H1 (cell line): ENCODE data around the gene INPP5B. TPM values are rescaled to one million over a fixed set of nuclear protein-coding genes. Genes with fewer than 3 reads are reported as not detected.

ENCODE experiments used
- CTCF ChIA-PET: fragments of 300-600 bp; sonication (Branson Sonifier 250); formaldehyde crosslinking; loops from one replicate; lab custom pipeline; 2021; ENCODE audit not compliant: partially characterized antibody; lab: Charles Lee
- POLR2A ChIA-PET: fragments of 300-600 bp; sonication (Branson Sonifier 250); formaldehyde crosslinking; loops from one replicate; lab custom pipeline; 2021; ENCODE audit warnings: inconsistent platforms; ENCODE audit not compliant: partially characterized antibody; lab: Charles Lee
- DNase-seq, 2 experiments: peaks; one replicate each; pipeline versions ENCODE4 v3.0.0 to v3.0.0-alpha.2; 2010 to 2022; ENCODE audit warnings: low spot score in 2 of 2, low read depth in 1 of 2, mixed read lengths in 1 of 2
- FAIRE-seq: peaks from 2 replicates; lab custom pipeline; 2011; peaks lifted over from hg19 to GRCh38; lab: Jason Lieb, UNC
- H2AFZ ChIP-seq: 2 replicates; pipeline ENCODE4 v1.8.1; 2012; ENCODE audit warnings: low read length, inconsistent platforms
- H2AK5ac ChIP-seq: 2 replicates; pipeline ENCODE4 v1.6.1; 2013; ENCODE audit warnings: low read depth, low read length
- H2BK120ac ChIP-seq: replicated peaks from 2 replicates; pipeline ENCODE3; 2013; ENCODE audit warnings: low read depth, low read length, inconsistent platforms
- H2BK12ac ChIP-seq: 2 replicates; pipeline ENCODE4 v1.6.1; 2013; ENCODE audit warnings: low read depth, low read length
- H2BK15ac ChIP-seq: 2 replicates; pipeline ENCODE4 v1.6.1; 2013; ENCODE audit warnings: low read length
- H2BK20ac ChIP-seq: 2 replicates; pipeline ENCODE4 v1.6.1; 2013; ENCODE audit warnings: low read length
- H2BK5ac ChIP-seq: 2 replicates; pipeline ENCODE4 v1.6.1; 2013; ENCODE audit warnings: low read depth, low read length
- H3K14ac ChIP-seq: 2 replicates; pipeline ENCODE4 v1.6.1; 2013; ENCODE audit warnings: inconsistent platforms; ENCODE audit not compliant: insufficient read length
- H3K18ac ChIP-seq: 2 replicates; pipeline ENCODE4 v1.6.1; 2013; ENCODE audit warnings: low read length; ENCODE audit errors: extremely low read depth
- H3K23ac ChIP-seq: 2 replicates; pipeline ENCODE4 v1.6.1; 2013; ENCODE audit warnings: inconsistent platforms; ENCODE audit not compliant: insufficient read length
- H3K23me2 ChIP-seq: 2 replicates; pipeline ENCODE4 v1.6.1; 2013; ENCODE audit warnings: low read depth, low read length
- H3K27ac ChIP-seq: 2 replicates; pipeline ENCODE4 v1.6.1; 2011; ENCODE audit warnings: low read depth, low read length, inconsistent platforms
- H3K27me3 ChIP-seq, 4 experiments: replicated peaks in 1 of 4; 1 replicate in 1 of 4; 2 replicates in 3 of 4; pipeline versions ENCODE4 v1.6.1 to v1.8.1; 2011 to 2013; ENCODE audit warnings: low read length in 3 of 4, mild to moderate bottlenecking in 3 of 4, inconsistent platforms in 2 of 4, mixed read lengths in 2 of 4, moderate library complexity in 1 of 4; ENCODE audit not compliant: control insufficient read depth in 3 of 4, insufficient read depth in 3 of 4; ENCODE audit errors: extremely low read depth in 1 of 4
- H3K36me3 ChIP-seq, 4 experiments: 2 replicates each; pipeline versions ENCODE4 v1.6.1 to v1.8.1; 2011 to 2013; ENCODE audit warnings: mild to moderate bottlenecking in 4 of 4, low read length in 3 of 4, moderate library complexity in 2 of 4, control low read depth in 1 of 4, inconsistent platforms in 1 of 4; ENCODE audit not compliant: insufficient read depth in 4 of 4, control insufficient read depth in 2 of 4
- H3K4ac ChIP-seq: replicated peaks from 2 replicates; pipeline ENCODE3; 2013; ENCODE audit warnings: low read length, low read depth, mixed read lengths, inconsistent platforms; ENCODE audit not compliant: insufficient read length
- H3K4me1 ChIP-seq, 4 experiments: replicated peaks in 1 of 4; 1 replicate in 1 of 4; 2 replicates in 3 of 4; pipeline versions ENCODE4 v1.6.1 to v1.8.1; 2011 to 2013; ENCODE audit warnings: low read length in 3 of 4, inconsistent platforms in 2 of 4, mixed read lengths in 1 of 4; ENCODE audit not compliant: insufficient read depth in 4 of 4, control insufficient read depth in 3 of 4
- H3K4me2 ChIP-seq, 2 experiments: 2 replicates each; pipeline versions ENCODE4 v1.6.1 to v1.8.1; 2011 to 2013; ENCODE audit warnings: low read depth in 2 of 2, low read length in 2 of 2, control low read depth in 1 of 2, inconsistent platforms in 1 of 2, mild to moderate bottlenecking in 1 of 2; ENCODE audit not compliant: insufficient read depth in 1 of 2
- H3K4me3 ChIP-seq, 4 experiments: fragments of 200-600, 300-600 bp in 1 of 4; sonication (generic), shearing (Covaris generic), sonication (Bioruptor Twin) in 1 of 4; 2 replicates each; pipeline versions ENCODE4 v1.5.1 to v1.8.1; 2011 to 2016; ENCODE audit warnings: low read length in 4 of 4, low read depth in 3 of 4, control low read depth in 2 of 4, inconsistent platforms in 2 of 4, mild to moderate bottlenecking in 2 of 4, mixed read lengths in 1 of 4, moderate library complexity in 1 of 4; ENCODE audit not compliant: insufficient read depth in 2 of 4; ENCODE audit errors: extremely low read depth in 1 of 4
- H3K56ac ChIP-seq: replicated peaks from 2 replicates; pipeline ENCODE3; 2013; ENCODE audit warnings: low read depth, mild to moderate bottlenecking, mixed read lengths, low read length, inconsistent platforms; ENCODE audit not compliant: insufficient read length
- H3K79me1 ChIP-seq: 2 replicates; pipeline ENCODE4 v1.6.1; 2013; ENCODE audit warnings: low read depth, low read length, control low read depth
- H3K79me2 ChIP-seq, 2 experiments: 2 replicates each; pipeline versions ENCODE4 v1.6.1 to v1.8.1; 2012 to 2013; ENCODE audit warnings: low read length in 2 of 2, mild to moderate bottlenecking in 2 of 2, inconsistent platforms in 1 of 2; ENCODE audit not compliant: insufficient read depth in 2 of 2, control insufficient read depth in 1 of 2
- H3K9ac ChIP-seq, 4 experiments: replicated peaks in 1 of 4; 1 replicate in 1 of 4; 2 replicates in 3 of 4; pipeline versions ENCODE4 v1.6.1 to v1.8.1; 2011 to 2013; ENCODE audit warnings: low read depth in 3 of 4, low read length in 3 of 4, control low read depth in 2 of 4, mild to moderate bottlenecking in 2 of 4, moderate library complexity in 2 of 4, inconsistent platforms in 1 of 4; ENCODE audit errors: extremely low read depth in 1 of 4
- H3K9me3 ChIP-seq, 2 experiments: 2 replicates each; pipeline versions ENCODE4 v1.6.1 to v1.8.1; 2012 to 2013; ENCODE audit warnings: mild to moderate bottlenecking in 2 of 2, moderate library complexity in 2 of 2, control low read depth in 1 of 2, inconsistent platforms in 1 of 2, low read depth in 1 of 2, low read length in 1 of 2, mixed read lengths in 1 of 2; ENCODE audit not compliant: insufficient read depth in 2 of 2
- H4K20me1 ChIP-seq, 2 experiments: replicated peaks in 1 of 2; 2 replicates each; pipeline versions ENCODE3 to v1.8.1; 2011 to 2013; ENCODE audit warnings: inconsistent platforms in 2 of 2, low read length in 2 of 2, mild to moderate bottlenecking in 1 of 2; ENCODE audit not compliant: insufficient read depth in 2 of 2, control insufficient read depth in 1 of 2
- H4K5ac ChIP-seq: 2 replicates; pipeline ENCODE4 v1.6.1; 2013; ENCODE audit warnings: low read length, low read depth, mixed read lengths, inconsistent platforms; ENCODE audit not compliant: insufficient read length
- H4K8ac ChIP-seq: 2 replicates; pipeline ENCODE4 v1.8.0; 2013; ENCODE audit warnings: mild to moderate bottlenecking, moderate library complexity, low read length, inconsistent platforms; ENCODE audit not compliant: insufficient read depth; ENCODE audit errors: extremely low read depth
- H4K91ac ChIP-seq: replicated peaks from 2 replicates; pipeline ENCODE3; 2013; ENCODE audit warnings: low read length, mixed read lengths, inconsistent platforms; ENCODE audit not compliant: insufficient read length
- EGR1 ChIP-seq: IDR thresholded peaks from 2 replicates; pipeline ENCODE4 v1.6.1; 2011; ENCODE audit warnings: low read depth, low read length, borderline replicate concordance
- EP300 ChIP-seq, 2 experiments: IDR thresholded peaks; 1 replicate in 1 of 2; 2 replicates in 1 of 2; pipeline ENCODE4 v1.6.1; 2011 to 2012; ENCODE audit warnings: low read depth in 2 of 2, low read length in 2 of 2, mild to moderate bottlenecking in 2 of 2, borderline replicate concordance in 1 of 2, inconsistent platforms in 1 of 2, moderate library complexity in 1 of 2
- HDAC6 ChIP-seq: IDR thresholded peaks from one replicate; pipeline ENCODE4 v1.7.1; 2012; ENCODE audit warnings: low read depth, mild to moderate bottlenecking, inconsistent platforms, low read length, moderate library complexity
- JUND ChIP-seq: IDR thresholded peaks from 2 replicates; pipeline ENCODE4 v1.6.1; 2011; ENCODE audit warnings: mild to moderate bottlenecking, improper control_type of control experiment, low read length
- RXRA ChIP-seq: IDR thresholded peaks from 2 replicates; pipeline ENCODE4 v1.6.1; 2011; ENCODE audit warnings: low read depth, mild to moderate bottlenecking, low read length, moderate library complexity; ENCODE audit not compliant: insufficient read depth
- WGBS, 2 experiments: shearing (Covaris generic) in 1 of 2; methylation state at CpG; one replicate each; pipeline versions ENCODE4 v1.1.6 to v1.1.7; 2013 to 2015; ENCODE audit warnings: low lambda C conversion rate in 2 of 2, mixed read lengths in 2 of 2, inconsistent platforms in 1 of 2, low coverage in 1 of 2, missing lambda C conversion rate in 1 of 2; ENCODE audit not compliant: insufficient replicate concordance in 2 of 2, insufficient coverage in 1 of 2, insufficient read length in 1 of 2; ENCODE audit errors: extremely low coverage in 1 of 2, missing lambda C conversion rate in 1 of 2; 5-methylcytosine and 5-hydroxymethylcytosine counted together
- polyA plus RNA-seq, 7 experiments: library from polyadenylated mRNA; depleted of rRNA in 3 of 7; stranded (reverse) in 5 of 7; unstranded in 2 of 7; fragments of >200 nt in 5 of 7; fragments of 200-250 nt in 2 of 7; gene quantifications; 1 replicate in 5 of 7; 2 replicates in 1 of 7; 4 replicates in 1 of 7; pipeline versions ENCODE4 v1.2.1 to v1.2.3, GENCODE V29; 2011 to 2013; ENCODE audit warnings: missing spikeins in 2 of 7, mixed read lengths in 2 of 7
- total RNA-seq: library from RNA; stranded (reverse); fragmentation: NEBNext Ultra II Directional; extraction: Animal tissue kit (Norgen Biotek cat#: 25700); gene quantifications from 2 replicates; pipeline ENCODE4 v1.2.1, GENCODE V29; 2021

Gene INPP5B
- total and polyA plus RNA-seq, 2 of the 8 experiments (the other 6 are each of a cell fraction or from before 2014, with no cell fraction given) = 14.0 to 23.7 TPM

DNA sequence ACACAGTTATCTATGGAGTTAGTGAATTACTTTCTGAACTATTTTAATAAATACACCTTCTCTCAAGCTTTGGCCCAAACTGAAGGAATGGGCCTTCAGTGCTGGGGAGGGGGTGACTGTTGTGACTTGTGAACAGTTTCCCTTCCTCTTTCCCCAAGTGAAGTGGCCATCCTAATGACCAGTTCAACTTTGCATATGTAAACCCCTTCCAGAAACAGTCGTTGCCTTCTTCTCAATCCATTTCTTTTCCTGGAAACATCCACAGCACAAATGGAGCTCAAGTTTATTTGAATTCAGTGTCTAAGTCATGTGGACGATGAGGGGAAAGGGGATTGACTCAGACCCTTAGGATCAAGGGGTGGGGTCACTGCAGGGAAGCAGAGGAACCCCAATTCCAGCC, 1.3 kb upstream of the INPP5B start:
- ChIA-PET CTCF (interaction anchor here (1.5 to 6.0 kb wide), 5 partner anchors 10 to 88 kb away, joined by 5 to 47 read pairs (median 8); partner anchors contain the start of genes MTF1 and SF3A3), POLR2A (interaction anchor here (1.4 to 4.8 kb wide), 5 partner anchors 10 to 89 kb away, joined by 3 to 19 read pairs (median 9); partner anchors contain the start of gene MTF1)

More for the DNA sequence above, 1.3 kb upstream of the INPP5B start:
- Histone ChIP-seq H3K4me2 (no peak overlapping the region), H4K20me1 (no peaks in the 10 kb centered on the region), H3K56ac (no peak overlapping the region), H4K91ac (no peak overlapping the region), H3K27me3 (no peaks in the 10 kb centered on the region), H2BK12ac (no peak overlapping the region), H3K18ac (no peak overlapping the region), H2BK15ac (no peak overlapping the region), H3K9me3 (no peaks in the 10 kb centered on the region), H3K23ac (no peak overlapping the region), H4K8ac (no peak overlapping the region), H2BK120ac (no peak overlapping the region), H3K14ac (no peak overlapping the region), H3K79me2 (no peaks in the 10 kb centered on the region), H3K9ac (no peak overlapping the region), H3K36me3 (no peaks in the 10 kb centered on the region), H2BK20ac (no peak overlapping the region), H2AK5ac (no peak overlapping the region), H3K27ac (no peak overlapping the region), H3K4ac (no peak overlapping the region), H2BK5ac (no peak overlapping the region), H2AFZ (no peak overlapping the region), H3K4me3 (no peak overlapping the region), H3K4me1 (peaks cover 0 to 4% (median 1%) of the 10 kb centered on the region in 4 experiments; a peak in 5 of 7 replicates), H4K5ac (no peak overlapping the region), H3K79me1 (no peaks in the 10 kb centered on the region), H3K23me2 (peaks cover 3% of the 10 kb centered on the region; the same call in 1 of the 2 replicates)
- DNase-seq (no peak), FAIRE-seq (no peak)
- 94% methylated on average over 2 of the region's 2 CpGs; no CpG with 5 or more reads in 1 of the 2 experiments for WGBS, 2 experiments
- TF ChIP-seq EGR1 = no peak
- TF ChIP-seq EP300 (IDR thresholded peaks at IDR 0.05; ENCODE audit: borderline replicate concordance in 1 of 2, low read depth in 2 of 2, low read length in 2 of 2) = no peak
- no peak for TF ChIP-seq RXRA
- no peak for TF ChIP-seq JUND
- TF ChIP-seq HDAC6 = no peak
